HEK293T (cell line): Measurements from ENCODE around the gene AIF1.
A peak's percentile ranks its signal among the peaks of the same experiment; 100 is the strongest.

Experiments used
- CTCF ChIA-PET: fragments of 350-600 bp; formaldehyde crosslinking; extraction: SDS; loops from one replicate; lab custom pipeline; 2021; ENCODE audit warnings: antibody characterized with exemption, inconsistent platforms; lab: Yijun Ruan, JAX
- POLR2A ChIA-PET: fragments of 350-600 bp; formaldehyde crosslinking; extraction: SDS; loops from one replicate; lab custom pipeline; 2020; ENCODE audit warnings: antibody characterized with exemption, inconsistent platforms; lab: Yijun Ruan, JAX
- DNase-seq: peaks from one replicate; pipeline ENCODE4 v3.0.0; 2012; ENCODE audit warnings: mixed read lengths; ENCODE audit errors: extremely low spot score
- ARNT ChIP-seq: fragments of 450-650 bp; IDR thresholded peaks from 2 replicates; pipeline ENCODE4 v1.6.1; 2017; ENCODE audit warnings: mild to moderate bottlenecking
- BHLHE40 ChIP-seq: fragments of 450-650 bp; IDR thresholded peaks from 2 replicates; pipeline ENCODE4 v1.6.1; 2016; ENCODE audit warnings: mild to moderate bottlenecking, moderate library complexity, borderline replicate concordance
- CTBP1 ChIP-seq: fragments of 450-650 bp; IDR thresholded peaks from 2 replicates; pipeline ENCODE4 v1.6.1; 2016; ENCODE audit warnings: borderline replicate concordance
- ELF4 ChIP-seq: fragments of 450-650 bp; IDR thresholded peaks from 2 replicates; pipeline ENCODE4 v1.6.1; 2017; ENCODE audit warnings: antibody characterized with exemption
- FOXA1 ChIP-seq: fragments of 450-650 bp; IDR thresholded peaks from 2 replicates; pipeline ENCODE4 v1.6.1; 2016; ENCODE audit warnings: mild to moderate bottlenecking
- FOXK2 ChIP-seq: fragments of 450-650 bp; IDR thresholded peaks from 2 replicates; pipeline ENCODE4 v1.6.1; 2016; ENCODE audit warnings: mild to moderate bottlenecking
- FOXM1 ChIP-seq: fragments of 450-650 bp; IDR thresholded peaks from 2 replicates; pipeline ENCODE4 v1.6.1; 2017; ENCODE audit warnings: mild to moderate bottlenecking, borderline replicate concordance
- HDGF ChIP-seq: fragments of 450-650 bp; IDR thresholded peaks from 2 replicates; pipeline ENCODE4 v1.6.1; 2017; ENCODE audit warnings: antibody characterized with exemption, borderline replicate concordance
- L3MBTL2 ChIP-seq: fragments of 450-650 bp; conservative IDR thresholded peaks from 2 replicates; pipeline ENCODE4 v1.6.1; 2016; ENCODE audit warnings: mild to moderate bottlenecking
- LEF1 ChIP-seq: fragments of 450-650 bp; IDR thresholded peaks from 2 replicates; pipeline ENCODE4 v1.6.1; 2017; ENCODE audit warnings: mild to moderate bottlenecking, borderline replicate concordance
- NFRKB ChIP-seq: fragments of 450-650 bp; IDR thresholded peaks from 2 replicates; pipeline ENCODE4 v1.6.1; 2016; ENCODE audit warnings: mild to moderate bottlenecking, moderate library complexity
- SP1 ChIP-seq: fragments of 450-650 bp; IDR thresholded peaks from 2 replicates; pipeline ENCODE4 v1.6.1; 2017
- SUZ12 ChIP-seq: fragments of 450-650 bp; IDR thresholded peaks from 2 replicates; pipeline ENCODE4 v1.6.1; 2016; ENCODE audit warnings: mild to moderate bottlenecking
- TARDBP ChIP-seq: fragments of 450-650 bp; IDR thresholded peaks from 2 replicates; pipeline ENCODE4 v1.6.1; 2016
- ZNF384 ChIP-seq: fragments of 450-650 bp; IDR thresholded peaks from 2 replicates; pipeline ENCODE4 v1.6.1; 2016
- TF ChIP-seq, protein P1 (sequence below): fragments of 450-650 bp; IDR thresholded peaks from 2 replicates; pipeline ENCODE4 v1.6.1; 2016

The AIF1 gene

DNA sequence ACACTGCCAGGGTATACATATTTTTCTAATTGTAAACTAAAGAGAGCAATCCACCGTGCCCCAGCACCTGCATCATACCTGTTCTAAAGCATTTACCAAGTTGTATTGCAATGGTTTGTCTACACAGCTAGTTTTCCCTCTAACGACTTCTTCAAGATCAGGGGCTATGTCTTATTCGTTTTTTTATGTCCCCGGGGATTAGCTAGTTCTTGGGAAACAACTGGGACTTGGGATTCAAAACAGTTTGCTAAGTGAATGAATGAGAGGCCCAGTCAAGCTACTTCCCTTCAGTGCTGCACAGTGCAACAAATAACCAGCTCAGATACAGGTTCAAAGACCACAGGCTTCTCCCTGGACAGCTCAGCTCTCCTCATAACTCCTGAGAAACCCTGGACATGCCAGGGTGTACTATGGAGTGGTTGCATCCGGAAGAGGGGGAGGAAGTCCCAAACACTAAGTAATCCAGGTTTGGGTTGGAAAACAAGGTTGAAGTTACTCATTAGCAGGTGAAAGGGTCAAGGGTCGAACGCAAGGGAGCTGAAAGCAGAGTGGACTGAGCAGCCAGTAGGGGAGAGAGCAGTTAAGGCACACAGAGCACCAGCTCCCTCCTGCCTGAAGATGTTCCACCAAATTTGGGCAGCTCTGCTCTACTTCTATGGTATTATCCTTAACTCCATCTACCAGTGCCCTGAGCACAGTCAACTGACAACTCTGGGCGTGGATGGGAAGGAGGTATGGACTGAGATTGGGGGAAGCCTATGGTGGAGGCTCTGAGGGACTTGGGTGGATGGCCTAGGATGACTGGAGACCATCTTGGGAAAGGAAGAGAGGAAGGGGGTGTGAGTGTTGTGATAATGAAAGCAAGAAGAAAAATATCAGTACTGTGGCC lies 40.6 kb downstream of the AIF1 start, which contains the start of gene APOM:
TSS of gene APOM (plus strand) at position 546 of the 889 bp plus-strand sequence. CDS start at position 619, 73 bp downstream.
- TF ChIP-seq ARNT (no peak), TARDBP (no peak), HDGF (no peak), ELF4 (no peak), SP1 (no peak), L3MBTL2 (no peak), FOXK2 (no peak), SUZ12 (no peak), FOXA1 (no peak), FOXM1 (no peak), NFRKB (no peak), CTBP1 (no peak), BHLHE40 (no peak), LEF1 (no peak), ZNF384 (no peak)
- TF ChIP-seq, protein P1, sequence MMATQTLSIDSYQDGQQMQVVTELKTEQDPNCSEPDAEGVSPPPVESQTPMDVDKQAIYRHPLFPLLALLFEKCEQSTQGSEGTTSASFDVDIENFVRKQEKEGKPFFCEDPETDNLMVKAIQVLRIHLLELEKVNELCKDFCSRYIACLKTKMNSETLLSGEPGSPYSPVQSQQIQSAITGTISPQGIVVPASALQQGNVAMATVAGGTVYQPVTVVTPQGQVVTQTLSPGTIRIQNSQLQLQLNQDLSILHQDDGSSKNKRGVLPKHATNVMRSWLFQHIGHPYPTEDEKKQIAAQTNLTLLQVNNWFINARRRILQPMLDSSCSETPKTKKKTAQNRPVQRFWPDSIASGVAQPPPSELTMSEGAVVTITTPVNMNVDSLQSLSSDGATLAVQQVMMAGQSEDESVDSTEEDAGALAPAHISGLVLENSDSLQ = no peak
- ChIA-PET POLR2A (interaction anchor here (0.7 to 1.8 kb wide), 5 partner anchors 9 to 1316 kb away, joined by 3 to 11 read pairs (median 4); partner anchors contain the start of genes CSNK2B and GPANK1), CTCF (no interaction called here)
- DNase-seq = no peak

DNA sequence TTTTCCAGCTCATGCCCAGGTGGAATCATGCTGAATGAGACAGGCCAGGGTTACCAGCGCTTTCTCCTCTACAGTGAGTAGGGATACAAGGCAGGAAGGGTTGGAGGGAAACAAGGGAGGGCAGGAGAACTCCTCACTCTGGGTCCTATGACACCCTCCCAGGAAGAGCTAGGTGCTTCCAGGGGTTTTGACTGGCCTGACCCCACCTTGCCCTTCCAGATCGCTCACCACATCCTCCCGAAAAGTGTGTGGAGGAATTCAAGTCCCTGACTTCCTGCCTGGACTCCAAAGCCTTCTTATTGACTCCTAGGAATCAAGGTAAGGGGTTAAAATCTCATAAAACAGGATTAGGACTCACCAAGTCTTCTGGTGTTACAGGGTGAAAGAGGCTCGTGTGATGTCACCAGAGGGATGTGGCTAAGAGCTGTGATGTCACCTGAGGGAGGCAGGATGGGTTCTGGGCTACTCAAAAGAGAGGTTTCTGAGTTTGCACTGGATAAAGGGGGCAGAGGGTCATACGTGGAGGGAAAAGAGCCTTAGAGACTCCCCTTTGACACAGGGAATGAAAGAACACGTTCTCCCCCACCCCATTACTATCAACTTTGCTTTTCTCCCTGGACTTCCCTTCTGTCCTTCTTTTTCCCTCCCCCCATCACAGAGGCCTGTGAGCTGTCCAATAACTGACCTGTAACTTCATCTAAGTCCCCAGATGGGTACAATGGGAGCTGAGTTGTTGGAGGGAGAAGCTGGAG lies 42.5 kb downstream of the AIF1 start:
- POLR2A ChIA-PET = no interaction called here
- DNase-seq = no peak
- TF ChIP-seq FOXA1 (no peak), FOXK2 (no peak), BHLHE40 (no peak), LEF1 (no peak), ARNT (no peak), ZNF384 (no peak), NFRKB (no peak), L3MBTL2 (no peak), CTBP1 (no peak), SUZ12 (no peak), HDGF (no peak), FOXM1 (no peak), TARDBP (no peak), SP1 (no peak), ELF4 (no peak)
- TF ChIP-seq, protein P1 = no peak
- CTCF ChIA-PET = no interaction called here

DNA sequence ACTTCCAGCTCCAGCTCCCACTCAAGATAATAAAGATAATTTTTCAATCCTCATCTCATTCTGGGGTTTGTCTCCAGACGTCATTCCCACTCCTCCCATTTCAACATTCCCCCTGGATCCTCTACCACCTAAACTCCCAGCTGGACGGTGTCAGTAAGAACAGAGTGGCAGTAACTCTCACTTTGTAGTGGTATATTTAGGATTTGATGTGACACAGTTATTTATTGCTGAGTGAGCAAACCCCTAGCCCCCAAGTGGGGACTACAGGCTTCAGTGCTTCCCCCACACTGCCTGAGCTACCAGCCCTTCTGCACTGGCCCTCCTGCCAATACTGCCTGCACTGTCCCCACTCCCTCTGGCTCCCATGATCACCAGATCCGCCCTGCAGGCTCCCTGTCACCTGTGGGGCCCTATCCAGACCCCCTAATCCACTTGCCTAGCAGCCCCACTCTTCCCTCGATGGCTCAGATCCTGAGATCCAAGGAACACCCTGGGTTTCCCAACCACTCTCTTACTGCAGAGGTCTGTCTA lies 43.2 kb downstream of the AIF1 start:
- DNase-seq = no peak
- ChIA-PET POLR2A (no interaction called here), CTCF (no interaction called here)
- TF ChIP-seq SP1 (no peak), FOXK2 (no peak), CTBP1 (no peak), L3MBTL2 (no peak), ARNT (no peak), LEF1 (no peak), TARDBP (no peak), FOXA1 (no peak), ELF4 (no peak), SUZ12 (no peak), BHLHE40 (no peak), FOXM1 (no peak)
- TF ChIP-seq, protein P1 = no peak

DNA sequence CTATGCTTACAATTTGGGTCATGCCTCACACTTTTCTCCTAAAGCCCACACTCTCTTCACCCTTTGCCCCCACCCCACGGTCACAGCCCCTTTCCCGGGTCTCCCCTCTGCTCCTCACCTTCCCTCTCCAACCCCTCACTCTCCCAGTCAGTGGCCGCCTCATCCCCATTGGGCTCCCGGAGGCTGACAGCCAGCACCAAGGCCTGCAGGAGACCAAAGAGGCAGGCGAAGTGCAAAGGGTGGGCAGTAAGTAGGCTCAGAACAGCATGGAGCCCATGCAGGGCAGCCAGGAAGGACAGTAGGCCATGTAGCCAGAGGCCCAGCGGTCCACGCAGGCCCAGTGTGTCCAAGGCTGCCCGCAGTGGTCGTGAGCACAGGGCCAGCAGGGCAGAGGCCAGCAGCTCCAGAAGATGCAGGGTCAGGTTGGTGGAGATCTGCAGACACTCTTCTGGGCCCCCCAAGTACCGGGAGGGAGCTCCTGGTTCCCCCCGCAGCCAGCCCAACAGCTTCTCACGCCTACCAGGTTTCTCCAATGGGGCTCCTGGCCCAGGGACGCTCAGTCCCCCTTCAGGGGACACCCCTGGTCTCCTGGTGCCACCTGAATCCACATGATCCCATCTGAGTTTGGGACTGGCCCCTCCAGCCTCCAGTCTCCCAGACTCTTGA lies 44.1 kb downstream of the AIF1 start:
- 0 out of 2 replicates have a peak, but pooled peaks have one; percentile 2 for TF ChIP-seq FOXM1
- no peak for TF ChIP-seq NFRKB
- DNase-seq = no peak
- POLR2A ChIA-PET = interaction anchor here (0.6 to 2.4 kb wide), 3 partner anchors 118 to 469 kb away, joined by 4 to 15 read pairs (median 4); partner anchors contain the start of genes ATF6B, DDX39B and NEU1
- CTCF ChIA-PET = interaction anchor here (0.5 kb wide), 1 partner anchor 171 kb away, joined by 3 read pairs; no protein-coding TSS in a partner anchor
